GM18502 (cell line): Measurements from ENCODE around the gene CNTNAP4.
A peak's percentile ranks its signal among the peaks of the same experiment; 100 is the strongest.

Experiments used
- ATAC-seq: cut with Tn5 transposase; IDR thresholded peaks from one replicate; pipeline ENCODE4 v1.9.1; 2021; ENCODE audit warnings: mild to moderate bottlenecking; ENCODE audit not compliant: unreplicated experiment, poor library complexity

CNTNAP4 gene

DNA sequence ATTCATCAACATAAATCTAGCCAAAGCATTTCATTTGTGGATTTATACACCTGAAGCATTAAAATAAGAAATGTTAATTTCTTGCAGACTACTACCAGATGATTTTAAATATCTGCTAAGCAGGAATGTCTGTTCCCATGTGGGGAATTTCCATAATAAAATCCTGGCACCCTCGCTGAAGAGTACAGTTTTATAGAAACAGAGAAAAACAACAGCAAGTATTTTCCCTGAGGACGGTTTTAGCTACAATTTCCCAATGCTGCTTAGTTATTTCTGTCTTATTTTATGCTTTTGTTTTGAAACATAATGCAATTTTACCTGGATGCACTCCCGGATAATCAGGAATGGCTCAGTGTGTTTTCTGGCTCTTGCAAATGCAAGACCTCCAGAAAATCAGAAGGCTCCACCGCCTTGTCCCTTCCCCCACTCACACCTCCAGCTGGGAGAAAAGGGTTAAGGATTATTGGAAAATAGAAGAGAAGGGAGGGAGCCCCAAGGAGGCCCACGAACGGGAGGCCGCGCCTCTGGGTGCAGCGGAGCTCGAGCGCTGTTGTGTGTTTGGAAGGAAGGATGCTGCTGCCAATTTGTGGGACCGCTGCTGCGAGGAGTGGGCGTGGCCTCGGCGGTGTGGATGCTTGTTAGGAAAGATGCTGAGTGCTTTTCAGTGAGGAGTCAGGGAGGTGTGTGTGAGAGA lies at the start of gene CNTNAP4:
Gene CNTNAP4, plus strand, starts transcription at position 657 of the 694 bp plus-strand sequence. CDS start 262 bp downstream, outside the sequence.
- no peak for ATAC-seq

GRCh38 chr16:76228546-76229146 lies 48.6 kb upstream of the CNTNAP4 start:
- no peak for ATAC-seq

DNA sequence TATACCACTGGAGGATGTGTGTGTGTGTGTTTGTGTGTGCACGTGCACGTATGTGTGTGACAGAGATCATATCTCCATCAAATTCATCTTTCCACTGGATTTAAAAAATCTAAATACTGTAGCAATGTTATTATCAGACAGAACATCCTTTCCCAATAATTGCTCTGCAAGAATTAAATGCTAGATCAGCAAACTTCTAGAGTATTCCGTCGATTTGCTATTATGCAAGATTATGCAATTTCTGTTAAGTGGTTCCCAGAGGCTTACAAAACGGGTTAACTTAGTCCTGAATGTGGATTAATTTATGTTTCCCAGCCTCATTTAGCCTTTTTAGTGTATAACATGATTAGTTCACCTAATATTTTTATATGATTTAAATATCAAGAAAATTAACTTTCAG lies 44.5 kb upstream of the CNTNAP4 start:
- ATAC-seq, result no peak

GRCh38 chr16:76235025-76235424 lies 42.2 kb upstream of the CNTNAP4 start:
- ATAC-seq, result no peak

DNA sequence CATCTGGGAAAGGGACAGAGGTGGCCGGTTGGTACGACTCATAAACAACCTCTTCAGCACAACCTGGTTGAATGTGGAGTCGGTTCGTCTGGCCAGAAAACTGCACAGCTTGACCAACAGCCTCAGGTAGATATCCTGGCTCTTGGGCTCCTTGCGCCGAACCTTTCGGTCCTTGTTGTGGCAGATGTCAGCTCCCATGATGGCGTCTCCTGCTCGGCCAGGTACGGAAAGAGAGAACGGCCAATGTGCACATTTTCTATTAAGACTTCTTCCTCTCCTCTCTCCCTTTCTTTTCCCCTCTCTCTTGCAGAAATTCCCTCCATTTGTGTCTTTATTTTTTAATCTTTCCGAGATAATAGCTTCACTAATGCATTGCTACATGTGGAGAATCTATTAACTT lies 41.8 kb upstream of the CNTNAP4 start:
- ATAC-seq, result no peak

GRCh38 chr16:76237471-76237870 lies 39.7 kb upstream of the CNTNAP4 start:
- no peak for ATAC-seq

- ATAC-seq, result no peak
These were observed 35.4 kb upstream of the CNTNAP4 start for GRCh38 chr16:76241755-76242154.

DNA sequence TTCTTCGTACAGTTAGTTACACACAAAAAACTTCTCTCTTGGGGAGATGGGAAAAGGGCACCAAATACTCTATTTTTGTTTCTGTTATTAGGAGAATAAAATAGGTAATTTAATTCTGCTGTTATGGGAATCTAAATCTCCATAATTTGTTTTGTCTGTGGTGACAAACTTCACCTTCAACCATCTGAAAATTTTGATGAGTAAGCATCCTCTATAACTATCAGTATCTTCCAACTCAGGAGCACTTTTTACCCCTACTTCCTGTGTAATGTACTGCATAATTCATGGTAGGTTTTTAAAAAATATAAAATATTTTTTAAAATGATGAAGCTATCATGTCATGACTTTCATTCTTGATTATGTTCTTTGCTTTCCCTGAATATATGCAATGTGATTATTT lies 33.6 kb upstream of the CNTNAP4 start:
- ATAC-seq, result no peak

DNA sequence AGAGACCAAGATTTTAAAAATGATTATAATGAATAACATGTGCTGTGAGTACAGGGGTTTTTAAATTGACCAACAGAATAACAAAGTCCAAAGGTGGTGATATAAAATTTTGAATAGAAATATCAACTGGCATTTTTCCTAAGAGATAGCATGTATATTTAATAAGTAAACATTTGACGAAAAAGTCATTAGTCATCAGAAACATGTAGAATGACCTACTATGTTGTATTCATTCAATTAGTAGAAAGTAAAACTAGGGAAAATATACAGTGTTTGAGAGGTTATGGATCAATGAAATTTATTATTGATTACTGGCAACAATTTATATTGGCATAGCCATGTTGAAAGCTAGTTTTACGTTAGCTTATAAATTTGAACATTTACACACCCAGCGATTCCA lies 30.6 kb upstream of the CNTNAP4 start:
- ATAC-seq, result no peak

DNA sequence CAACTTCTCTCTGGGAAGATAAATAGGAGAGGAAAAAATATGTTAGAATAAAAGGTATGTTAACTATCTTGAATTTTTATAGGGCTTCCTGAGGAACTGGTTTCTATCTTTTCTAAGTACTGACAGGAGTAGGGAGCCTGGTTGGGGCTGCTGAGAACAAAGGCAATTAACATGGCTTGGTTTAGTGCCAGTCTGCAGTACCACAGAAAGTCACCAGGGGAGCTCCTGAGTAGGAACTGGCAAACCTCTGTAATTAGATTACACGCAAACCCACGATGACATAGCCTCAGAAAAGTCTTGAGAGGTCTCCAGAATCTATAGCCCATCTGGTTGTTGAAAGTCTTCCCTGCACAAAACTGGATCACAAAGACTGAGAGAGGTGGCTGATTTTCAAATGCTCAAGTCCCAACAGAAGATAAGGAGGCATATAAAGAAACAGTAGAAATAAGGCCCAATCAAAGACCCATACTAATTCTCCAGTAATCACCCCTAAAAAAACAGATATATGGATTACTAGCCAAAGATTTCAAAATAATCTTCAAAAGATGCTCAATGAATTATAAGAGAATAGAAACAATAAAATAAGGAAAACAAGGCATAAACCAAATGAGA lies 11.7 kb upstream of the CNTNAP4 start:
- peak; percentile 93 for ATAC-seq

- no peak for ATAC-seq
These were observed 8.4 kb upstream of the CNTNAP4 start for GRCh38 chr16:76268824-76269223.

DNA sequence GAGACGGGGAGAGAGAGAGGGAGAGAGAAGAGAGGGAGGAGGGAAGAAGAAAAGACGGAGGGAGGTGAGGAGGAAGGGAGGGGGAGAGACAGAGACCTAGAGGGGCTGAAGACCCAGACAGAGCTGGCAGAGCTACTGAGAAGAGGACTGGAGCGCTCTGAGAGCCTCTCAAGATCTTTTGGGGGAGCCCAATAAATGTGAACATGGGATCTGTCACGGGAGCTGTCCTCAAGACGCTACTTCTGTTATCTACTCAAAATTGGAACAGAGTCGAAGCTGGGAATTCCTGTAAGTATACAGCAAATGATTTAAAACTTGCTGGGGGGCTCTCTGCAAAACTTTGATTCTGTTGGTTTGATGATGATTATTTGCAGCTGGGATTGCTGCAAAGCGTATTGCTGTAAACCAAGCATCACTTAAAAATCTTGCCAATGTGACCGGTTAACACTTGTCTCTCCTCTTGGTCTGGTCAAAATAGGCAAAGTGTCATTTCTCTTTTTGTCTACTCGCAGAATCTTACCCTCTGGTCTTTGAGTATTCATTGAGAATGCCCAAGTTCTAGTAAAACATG lies 344 bp downstream of the CNTNAP4 start:
- no peak for ATAC-seq

- no peak for ATAC-seq
These were observed 885 bp downstream of the CNTNAP4 start for GRCh38 chr16:76278086-76278485.

DNA sequence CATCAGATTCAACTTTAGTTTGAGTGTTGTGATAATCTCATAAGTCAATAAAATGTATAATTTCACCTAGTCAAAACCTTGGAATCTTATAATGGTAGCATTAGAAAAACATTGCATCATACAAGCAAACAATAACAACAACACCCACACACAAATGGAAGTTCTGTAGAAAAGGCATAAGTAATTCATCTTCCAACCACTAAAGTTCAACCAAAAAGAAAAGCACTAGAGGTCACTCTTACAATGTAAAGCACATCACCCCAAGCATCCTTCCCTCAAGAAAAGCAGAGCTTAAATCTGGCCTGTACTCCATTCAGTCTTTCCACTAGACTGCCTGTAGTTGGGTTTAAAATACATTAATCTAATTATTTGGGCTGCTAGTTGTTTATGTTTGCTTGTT lies 1.8 kb downstream of the CNTNAP4 start:
- ATAC-seq, result peak; percentile 60

DNA sequence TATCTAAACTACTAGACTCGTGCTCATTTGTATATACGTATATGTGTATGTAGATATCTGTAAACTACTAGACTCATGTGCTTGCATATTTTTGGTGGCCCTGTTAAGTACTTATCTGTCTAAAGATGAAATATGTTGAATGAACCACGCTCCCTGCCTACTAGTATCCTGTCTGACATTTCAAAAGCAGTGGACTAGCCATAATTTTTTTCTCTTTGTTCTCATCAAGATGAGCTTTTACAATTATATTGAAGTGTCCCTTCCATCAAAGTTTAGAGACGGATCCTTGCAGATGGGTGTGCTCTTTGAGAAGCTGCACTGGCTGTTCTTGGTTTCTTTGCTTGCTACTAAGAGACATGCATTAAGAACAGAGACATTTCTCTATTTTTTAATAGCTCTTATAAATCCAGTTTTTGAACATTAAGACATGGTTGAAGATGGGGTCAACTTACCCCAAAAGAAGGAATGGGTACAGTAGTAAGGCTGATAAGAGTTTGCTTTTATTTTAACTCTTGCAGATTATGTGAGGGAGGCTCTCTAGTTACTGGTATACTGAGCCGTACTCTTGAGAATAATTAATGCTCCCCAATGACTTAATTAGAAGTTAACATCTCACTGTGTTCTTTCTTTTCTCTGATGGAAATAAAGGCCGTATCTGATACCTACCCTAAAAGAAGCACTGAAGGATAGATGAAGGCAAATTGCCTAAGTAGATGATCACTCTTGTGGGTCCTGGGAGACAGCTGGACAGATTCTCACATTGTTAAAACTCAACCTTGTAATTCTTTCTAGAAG lies 3.4 kb downstream of the CNTNAP4 start:
- ATAC-seq, result no peak

DNA sequence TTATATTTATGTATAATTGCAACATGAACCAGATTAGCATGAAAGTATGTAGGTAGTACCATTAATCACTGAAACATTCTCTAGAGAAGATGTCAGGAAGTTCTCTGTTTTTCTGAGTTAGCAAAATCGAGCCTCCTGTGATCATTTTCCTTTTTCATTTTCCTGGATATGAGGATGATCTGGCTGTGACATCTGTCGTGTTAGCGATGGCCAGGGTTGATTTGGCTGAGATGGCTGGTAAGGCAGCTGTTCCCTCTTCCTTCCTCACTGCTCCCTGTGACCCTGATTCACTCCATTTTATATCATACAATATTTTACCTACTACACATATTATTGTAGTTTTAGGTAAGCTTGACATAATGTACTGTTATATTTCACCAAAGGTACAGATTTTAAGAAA lies 10.3 kb downstream of the CNTNAP4 start:
- no peak for ATAC-seq

DNA sequence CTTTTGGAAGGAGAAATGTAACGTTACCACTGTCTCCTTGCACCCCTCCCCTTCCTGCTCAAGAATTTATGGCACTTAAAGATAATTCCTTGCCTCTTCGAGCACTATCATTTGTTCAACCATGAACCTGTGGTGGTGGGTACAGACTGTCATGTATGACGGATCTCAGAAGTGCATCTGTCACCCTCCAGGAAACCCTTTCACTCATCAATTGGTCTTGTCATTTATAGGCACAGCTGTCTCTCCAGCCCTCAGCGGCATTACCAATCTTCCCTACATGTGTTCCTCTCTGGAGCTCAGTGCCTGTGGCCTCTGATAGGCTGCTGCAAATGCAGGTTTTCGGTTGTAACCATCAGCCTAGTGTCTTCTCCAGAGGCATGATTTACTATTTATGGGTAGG lies 15.0 kb downstream of the CNTNAP4 start:
- ATAC-seq, result no peak

GRCh38 chr16:76293980-76294379 lies 16.8 kb downstream of the CNTNAP4 start:
- ATAC-seq, result no peak

GRCh38 chr16:76294396-76295214 lies 17.4 kb downstream of the CNTNAP4 start:
- ATAC-seq, result no peak

DNA sequence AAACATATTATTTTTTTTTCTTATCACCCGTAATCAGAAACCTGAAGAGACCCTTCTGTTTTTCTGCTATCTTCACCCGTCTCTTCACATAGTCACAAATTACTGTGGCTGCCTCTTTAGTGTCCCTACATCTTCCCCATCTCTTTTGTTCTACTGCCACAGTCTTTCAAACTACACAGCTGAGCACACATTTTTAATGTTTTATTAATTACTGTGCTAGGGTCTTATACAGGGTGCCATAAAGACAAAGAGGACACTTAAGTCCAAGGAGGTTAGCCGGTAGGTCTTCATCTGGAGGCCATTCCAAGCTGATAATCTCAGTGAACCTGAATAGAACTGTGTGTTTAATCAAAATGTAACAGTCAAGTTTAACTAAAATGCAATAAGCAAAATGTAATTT lies 20.7 kb downstream of the CNTNAP4 start:
- ATAC-seq, result no peak
